GM12801 (cell line): ENCODE data around the gene ALDH1A3.

Source experiments
- TF ChIP-seq, protein P1 (sequence below): IDR thresholded peaks from one replicate; pipeline ENCODE4 v1.5.1; 2011; ENCODE audit warnings: control low read depth; ENCODE audit not compliant: insufficient read length; ENCODE audit errors: extremely low read depth

The ALDH1A3 gene

DNA sequence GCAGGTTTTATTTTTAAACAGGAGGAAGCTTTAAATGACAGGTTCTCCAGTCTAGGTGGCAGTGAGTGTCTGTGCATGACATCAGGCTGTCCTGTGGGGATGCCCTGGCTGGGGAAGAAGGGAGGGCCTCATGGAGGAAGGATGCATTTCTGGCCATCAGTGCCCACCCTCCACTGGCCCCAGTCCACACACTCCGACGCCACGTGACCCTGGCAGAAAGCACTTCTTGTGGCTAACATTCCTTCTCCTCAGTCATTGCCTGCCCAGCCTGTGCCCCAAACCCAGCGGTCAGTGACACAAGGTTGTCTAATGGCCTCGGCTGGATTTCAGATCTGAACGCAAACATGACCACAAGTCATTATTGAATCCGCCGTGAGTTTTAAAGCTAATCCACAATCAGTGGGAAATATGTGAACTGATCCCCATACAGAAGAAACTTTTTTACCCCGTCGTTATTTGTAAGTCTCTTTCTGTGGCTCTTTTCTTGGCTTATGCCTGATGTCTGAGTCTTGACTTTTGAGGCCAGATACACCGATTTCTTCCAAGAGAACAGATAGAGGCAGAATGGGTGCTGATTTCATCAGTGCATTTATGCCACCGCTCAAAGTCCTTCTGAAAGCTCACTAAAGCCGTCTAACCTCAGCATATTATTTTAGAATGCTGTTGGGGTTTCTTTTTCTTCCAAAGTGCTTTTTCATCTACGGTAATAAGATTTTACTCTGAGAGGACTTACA lies 22.2 kb downstream of the ALDH1A3 start:
- TF ChIP-seq, protein P1, sequence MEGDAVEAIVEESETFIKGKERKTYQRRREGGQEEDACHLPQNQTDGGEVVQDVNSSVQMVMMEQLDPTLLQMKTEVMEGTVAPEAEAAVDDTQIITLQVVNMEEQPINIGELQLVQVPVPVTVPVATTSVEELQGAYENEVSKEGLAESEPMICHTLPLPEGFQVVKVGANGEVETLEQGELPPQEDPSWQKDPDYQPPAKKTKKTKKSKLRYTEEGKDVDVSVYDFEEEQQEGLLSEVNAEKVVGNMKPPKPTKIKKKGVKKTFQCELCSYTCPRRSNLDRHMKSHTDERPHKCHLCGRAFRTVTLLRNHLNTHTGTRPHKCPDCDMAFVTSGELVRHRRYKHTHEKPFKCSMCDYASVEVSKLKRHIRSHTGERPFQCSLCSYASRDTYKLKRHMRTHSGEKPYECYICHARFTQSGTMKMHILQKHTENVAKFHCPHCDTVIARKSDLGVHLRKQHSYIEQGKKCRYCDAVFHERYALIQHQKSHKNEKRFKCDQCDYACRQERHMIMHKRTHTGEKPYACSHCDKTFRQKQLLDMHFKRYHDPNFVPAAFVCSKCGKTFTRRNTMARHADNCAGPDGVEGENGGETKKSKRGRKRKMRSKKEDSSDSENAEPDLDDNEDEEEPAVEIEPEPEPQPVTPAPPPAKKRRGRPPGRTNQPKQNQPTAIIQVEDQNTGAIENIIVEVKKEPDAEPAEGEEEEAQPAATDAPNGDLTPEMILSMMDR: no peak

DNA sequence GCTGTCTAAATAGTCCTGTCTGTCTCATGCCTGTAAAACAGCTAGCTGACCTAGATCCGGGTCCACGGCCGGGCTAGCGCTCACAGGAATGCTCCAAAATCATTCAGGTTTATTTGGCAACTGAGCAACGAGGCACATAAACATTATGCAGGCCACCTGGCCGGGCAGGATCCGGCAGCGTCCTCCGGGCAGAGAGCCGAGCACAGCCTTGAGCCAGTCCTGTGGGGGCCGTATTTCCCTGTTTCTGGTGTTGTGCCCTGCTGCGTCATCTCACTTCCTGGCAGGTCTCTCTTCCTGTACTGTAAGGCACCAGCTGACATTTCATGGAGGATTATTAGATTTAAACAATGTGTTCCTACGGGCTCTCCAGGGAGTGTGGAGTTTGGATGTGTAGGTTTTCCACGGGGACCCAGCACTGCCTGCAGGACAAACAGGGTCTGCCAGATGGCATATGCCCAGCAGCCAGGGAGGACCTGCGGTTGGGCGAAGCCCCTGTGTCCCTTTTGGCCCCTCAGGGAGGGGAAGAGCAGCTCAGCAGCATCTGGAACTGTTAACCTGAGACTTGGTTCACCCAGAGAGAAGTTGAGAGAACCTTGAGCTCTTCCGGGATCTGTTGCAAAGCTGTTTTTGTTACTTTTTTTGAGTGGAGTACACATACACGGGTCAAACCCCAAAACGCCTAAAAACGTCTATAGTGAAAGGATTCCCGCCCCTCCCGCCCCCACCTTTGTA lies 23.0 kb downstream of the ALDH1A3 start:
- TF ChIP-seq, protein P1: no peak

DNA sequence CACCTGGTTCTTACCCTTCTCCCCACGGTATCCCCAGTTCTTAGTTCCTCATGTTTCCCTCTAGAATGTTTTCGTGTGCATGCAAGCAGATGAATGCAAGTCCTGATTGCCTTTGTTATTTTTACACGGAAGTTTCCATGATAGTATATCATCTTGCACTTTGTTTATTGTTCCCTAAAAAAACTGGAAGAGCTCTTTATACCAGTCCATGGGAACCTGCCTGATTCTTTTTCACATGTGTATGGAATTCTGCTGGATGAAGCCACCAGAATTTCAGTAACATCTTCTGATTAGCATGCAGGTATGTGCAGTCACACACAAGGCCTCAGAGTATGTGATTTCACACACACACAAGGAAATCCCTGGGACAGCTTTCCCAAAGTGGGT lies 23.5 kb downstream of the ALDH1A3 start:
- TF ChIP-seq, protein P1: no peak

DNA sequence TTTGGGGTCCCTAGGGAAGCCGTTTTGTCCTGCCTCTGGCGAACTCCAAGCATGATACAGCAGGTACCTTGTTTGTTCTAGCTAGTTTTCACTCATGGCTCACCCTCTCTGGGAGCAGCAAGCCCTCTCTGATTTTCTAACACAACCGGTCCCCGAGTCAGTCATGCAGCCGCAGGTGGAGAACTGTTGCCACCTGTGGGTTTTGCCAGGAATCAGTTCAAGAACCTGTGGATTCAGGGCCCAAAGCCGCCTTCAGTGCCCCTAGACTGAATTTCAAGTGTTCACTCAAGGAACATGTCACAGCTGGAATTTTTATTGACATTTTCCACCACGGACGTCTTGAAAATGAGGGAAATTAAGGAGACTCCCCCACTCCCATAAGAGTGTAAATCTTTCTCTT lies 26.2 kb downstream of the ALDH1A3 start:
- TF ChIP-seq, protein P1: no peak

DNA sequence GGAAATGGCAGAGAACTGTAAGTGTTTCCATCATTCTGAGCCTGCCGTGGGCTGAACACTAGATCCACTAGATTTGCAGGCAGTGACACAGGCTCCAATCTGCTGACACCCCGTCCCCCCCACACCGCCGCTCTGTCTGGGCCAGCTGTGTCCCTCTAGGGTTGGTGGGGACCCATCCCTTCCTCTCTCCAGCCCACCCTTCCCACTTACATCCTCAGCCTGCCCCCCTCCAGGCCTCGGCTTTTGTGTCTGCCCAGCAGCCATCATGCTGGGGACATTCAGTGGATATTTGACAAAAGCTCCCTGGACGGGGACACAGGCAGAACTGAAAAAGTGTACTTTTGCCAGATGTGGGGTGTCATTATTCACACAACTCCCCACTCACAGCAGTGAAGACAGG lies 28.8 kb downstream of the ALDH1A3 start:
- TF ChIP-seq, protein P1: no peak

DNA sequence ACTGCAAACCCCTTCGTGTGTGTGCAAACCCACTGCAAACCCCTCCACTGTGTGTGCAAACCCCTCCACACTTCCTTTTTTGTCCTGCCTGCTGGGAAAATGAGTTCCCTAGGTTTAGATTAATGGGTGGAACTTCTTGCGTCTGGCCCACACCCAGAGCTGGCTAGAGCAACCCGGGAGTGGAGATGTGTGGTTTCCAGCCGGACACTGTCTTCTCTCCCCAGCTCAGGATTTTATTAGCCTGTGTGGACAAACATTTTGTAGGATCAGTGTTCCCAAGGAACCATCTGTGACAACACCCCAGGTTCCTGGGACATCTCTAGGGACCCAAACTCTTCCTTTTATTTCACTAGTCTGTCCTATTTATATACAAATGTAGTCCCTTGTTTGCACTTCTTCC lies 29.9 kb downstream of the ALDH1A3 start:
- TF ChIP-seq, protein P1: no peak

DNA sequence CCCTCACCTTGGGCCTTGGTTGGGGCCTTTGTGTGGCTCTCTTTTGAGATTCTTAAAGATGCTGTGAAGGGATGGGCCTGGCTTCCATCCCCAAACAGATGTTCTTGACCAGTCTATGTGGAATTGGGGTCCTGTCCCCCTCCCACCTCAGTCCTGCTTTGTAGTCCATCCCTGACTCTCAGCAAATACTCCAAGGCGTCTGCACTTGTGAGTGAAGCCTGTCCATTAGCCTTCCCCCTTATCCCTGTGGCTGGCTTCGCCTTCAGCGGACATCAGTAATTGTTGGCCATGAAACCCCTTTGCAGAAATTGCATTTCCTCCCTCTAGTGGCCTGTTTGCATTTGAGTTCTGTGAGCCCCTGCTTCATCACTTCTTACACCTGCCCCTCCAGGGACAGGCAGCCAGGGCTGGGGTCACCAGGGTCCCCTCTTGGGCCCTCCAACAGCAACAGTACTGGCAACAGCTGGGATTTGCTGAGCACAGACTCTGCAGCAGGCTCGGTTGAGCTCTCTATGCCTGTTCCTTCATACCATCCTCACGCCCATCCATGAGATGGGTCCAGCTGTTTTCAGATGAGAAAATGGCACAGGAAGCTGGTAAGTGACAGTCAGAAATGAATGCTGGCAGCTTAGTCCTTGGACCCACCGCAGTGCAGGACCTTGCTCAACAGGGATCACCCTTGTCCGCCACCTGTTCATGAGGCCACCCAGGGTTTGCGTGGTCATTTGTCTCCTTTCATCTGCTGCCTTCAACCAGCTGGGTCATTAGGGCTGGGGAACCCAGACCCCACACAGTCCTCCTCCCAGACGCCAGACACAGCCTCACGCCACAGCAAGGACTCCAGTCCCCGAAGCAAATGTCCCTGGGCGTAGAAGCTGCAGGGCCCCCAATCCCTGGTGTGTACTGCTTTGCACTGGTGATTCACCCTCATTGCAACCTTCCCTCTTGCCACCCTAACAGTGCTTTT lies 30.6 kb downstream of the ALDH1A3 start:
- TF ChIP-seq, protein P1: no peak
